Measurements from ENCODE around the gene BMF. TPM values are rescaled to one million over a fixed set of nuclear protein-coding genes. Genes with fewer than 3 reads are reported as not detected.

The BMF gene
- total RNA-seq, 1 donor: 8.0 TPM

DNA sequence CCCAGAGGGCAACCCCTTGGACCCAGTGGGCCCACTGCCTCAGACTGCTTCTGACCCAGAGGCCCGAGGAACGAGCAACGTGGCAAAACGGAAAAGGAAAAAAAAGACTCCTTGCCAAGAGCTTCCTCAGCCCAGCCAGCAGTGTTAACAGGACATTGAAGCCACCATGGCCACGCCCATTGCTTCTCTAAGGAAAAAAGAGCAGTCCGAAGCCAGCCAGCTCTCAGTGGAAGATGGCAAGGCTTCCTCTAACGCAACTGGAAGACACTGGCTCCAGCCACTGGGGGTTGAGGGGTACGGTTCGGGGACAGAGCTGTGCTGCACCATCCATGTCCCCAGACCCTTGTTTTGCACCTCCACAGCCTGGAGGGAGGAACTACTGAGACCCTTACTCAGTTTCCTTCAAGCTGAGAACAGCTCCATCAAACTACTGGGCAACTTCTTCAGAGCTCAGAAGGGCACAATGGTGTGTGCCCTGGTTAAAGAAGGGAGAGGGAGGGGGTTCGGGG lies 10.7 kb downstream of the BMF start:
- Histone ChIP-seq H3K4me1 (ENCODE audit: insufficient read depth, low read length) (peaks cover 34% of the 10 kb centered on the region), H3K27ac (ENCODE audit: low read depth, low read length) (peak overlapping the region; percentile 81), H3K4me2 (ENCODE audit: insufficient read depth, low read length) (peak overlapping the region; percentile 70), H3K79me2 (ENCODE audit: insufficient read depth, low read length) (no peaks in the 10 kb centered on the region), H2AFZ (ENCODE audit: low read length) (peak overlapping the region; percentile 81), H4K20me1 (ENCODE audit: insufficient read depth, low read length) (no peaks in the 10 kb centered on the region), H3K36me3 (ENCODE audit: insufficient read depth, low read length) (no peaks in the 10 kb centered on the region), H3K9me3 (ENCODE audit: low read depth, low read length) (no peaks in the 10 kb centered on the region), H3K27me3 (ENCODE audit: insufficient read depth, low read length) (no peaks in the 10 kb centered on the region), H3K4me3 (ENCODE audit: insufficient read depth, low read length) (no peak overlapping the region)
- no peak for TF ChIP-seq CTCF (IDR thresholded peaks at IDR 0.05; ENCODE audit: extremely low read depth, low read depth, low read length)
- peak; percentile 51 for DNase-seq (ENCODE audit: insufficient read length, low spot score, missing footprints)

DNA sequence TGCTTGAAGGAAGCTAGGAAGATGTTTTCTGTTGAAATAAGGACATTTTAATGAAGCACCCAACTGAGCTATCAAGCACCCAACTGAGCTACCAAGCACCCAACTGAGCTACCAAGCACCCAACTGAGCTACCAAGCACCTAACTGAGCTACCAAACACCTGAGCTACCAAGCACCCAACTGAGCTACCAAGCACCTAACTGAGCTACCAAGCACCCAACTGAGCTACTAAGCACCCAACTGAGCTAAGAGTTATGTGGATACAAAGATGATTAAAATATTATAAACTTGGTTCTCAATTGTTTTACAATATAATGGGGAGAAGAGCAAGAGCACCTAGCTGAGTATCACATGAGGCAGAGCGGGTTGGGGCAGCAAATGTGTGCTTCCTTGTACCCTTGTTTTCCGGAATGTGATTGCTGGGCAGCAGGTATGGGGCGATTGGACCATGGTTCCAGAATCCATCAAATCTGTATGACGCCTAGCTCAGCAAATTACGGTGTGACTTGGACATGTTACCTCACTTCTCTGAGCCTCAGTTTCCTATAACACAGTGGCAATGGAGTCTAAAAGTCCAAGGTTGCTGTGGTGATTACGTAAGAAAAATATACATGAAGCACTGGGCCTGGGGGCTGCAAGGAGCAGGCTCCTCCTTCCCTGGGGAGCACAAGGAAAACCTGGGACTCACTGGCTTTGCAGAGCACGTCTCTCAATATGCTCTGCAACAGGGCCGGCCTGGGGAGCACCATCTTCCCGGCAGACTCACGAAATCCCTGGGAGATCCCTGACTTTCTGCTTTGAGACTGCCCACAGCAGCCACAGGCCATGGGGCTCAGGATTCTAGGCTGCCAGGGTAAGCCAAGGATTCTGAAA lies 11.3 kb downstream of the BMF start:
- H3K4me1 ChIP-seq (ENCODE audit: insufficient read depth, low read length): peaks cover 35% of the 10 kb centered on the region
- no peak overlapping the region for H3K4me3 ChIP-seq (ENCODE audit: insufficient read depth, low read length)
- H4K20me1 ChIP-seq (ENCODE audit: insufficient read depth, low read length): no peaks in the 10 kb centered on the region
- DNase-seq (ENCODE audit: insufficient read length, low spot score, missing footprints): peak; percentile 87
- peak overlapping the region; percentile 81 for H2AFZ ChIP-seq (ENCODE audit: low read length)
- H3K27ac ChIP-seq (ENCODE audit: low read depth, low read length): peak overlapping the region; percentile 81
- no peak overlapping the region for H3K4me2 ChIP-seq (ENCODE audit: insufficient read depth, low read length)
- no peaks in the 10 kb centered on the region for H3K36me3 ChIP-seq (ENCODE audit: insufficient read depth, low read length)
- H3K79me2 ChIP-seq (ENCODE audit: insufficient read depth, low read length): no peaks in the 10 kb centered on the region
- TF ChIP-seq CTCF (IDR thresholded peaks at IDR 0.05; ENCODE audit: extremely low read depth, low read depth, low read length): no peak
- H3K27me3 ChIP-seq (ENCODE audit: insufficient read depth, low read length): no peaks in the 10 kb centered on the region
- H3K9me3 ChIP-seq (ENCODE audit: low read depth, low read length): no peaks in the 10 kb centered on the region

DNA sequence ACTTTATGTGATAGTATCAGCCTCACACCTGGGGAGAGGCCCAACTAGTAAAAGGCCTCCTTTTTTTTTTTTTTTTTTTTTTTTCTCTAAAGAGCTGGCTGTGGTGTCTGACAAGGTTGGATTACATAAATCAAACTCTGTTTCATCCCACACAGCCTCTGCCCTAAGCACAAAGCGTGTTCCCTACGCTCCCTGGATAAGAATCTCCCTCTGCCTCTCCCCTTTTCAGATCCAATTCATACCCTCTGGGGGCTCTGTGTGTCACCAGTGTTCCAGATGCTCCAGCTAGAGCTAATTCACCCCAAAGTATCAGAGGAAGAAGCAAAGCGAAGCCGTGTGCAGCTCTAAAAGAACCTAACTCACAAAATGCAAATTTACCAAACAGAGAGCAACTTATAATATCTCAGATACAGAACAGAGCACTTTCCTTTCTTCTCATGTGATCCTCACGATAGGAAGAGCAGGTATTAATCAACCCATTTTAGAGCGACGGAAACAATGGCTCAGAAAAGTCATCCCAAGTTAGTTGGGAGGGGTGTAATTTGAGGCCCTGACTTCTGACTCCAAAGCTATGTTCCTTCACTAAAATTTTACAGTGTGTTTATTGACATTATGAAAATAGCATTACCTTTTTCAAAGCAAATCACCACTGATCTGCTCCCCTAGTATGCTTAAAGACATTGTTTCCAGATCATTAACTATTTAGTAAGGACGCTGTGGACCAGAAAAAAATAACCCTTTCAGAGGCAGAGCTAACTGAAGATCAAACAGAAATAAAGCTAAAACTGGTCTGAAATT lies 12.4 kb downstream of the BMF start:
- Histone ChIP-seq H3K27ac (ENCODE audit: low read depth, low read length) (no peak overlapping the region), H3K9me3 (ENCODE audit: low read depth, low read length) (no peaks in the 10 kb centered on the region)
- peak; percentile 74 for DNase-seq (ENCODE audit: insufficient read length, low spot score, missing footprints)

More for the DNA sequence above, 12.4 kb downstream of the BMF start:
- H3K4me2 ChIP-seq (ENCODE audit: insufficient read depth, low read length): no peak overlapping the region
- no peak overlapping the region for H3K4me3 ChIP-seq (ENCODE audit: insufficient read depth, low read length)
- H2AFZ ChIP-seq (ENCODE audit: low read length): peak overlapping the region; percentile 23
- no peaks in the 10 kb centered on the region for H3K36me3 ChIP-seq (ENCODE audit: insufficient read depth, low read length)
- no peaks in the 10 kb centered on the region for H3K79me2 ChIP-seq (ENCODE audit: insufficient read depth, low read length)
- no peak for TF ChIP-seq CTCF (IDR thresholded peaks at IDR 0.05; ENCODE audit: extremely low read depth, low read depth, low read length)
- no peaks in the 10 kb centered on the region for H4K20me1 ChIP-seq (ENCODE audit: insufficient read depth, low read length)
- no peaks in the 10 kb centered on the region for H3K27me3 ChIP-seq (ENCODE audit: insufficient read depth, low read length)
- H3K4me1 ChIP-seq (ENCODE audit: insufficient read depth, low read length): peaks cover 45% of the 10 kb centered on the region
